GM18526 (cell line): ENCODE measurements around the gene RAB3IL1.

Source experiments
- POLR2A ChIP-seq: IDR thresholded peaks from 3 replicates; pipeline ENCODE4 v1.6.1; 2011; ENCODE audit not compliant: insufficient read length; ENCODE audit errors: extremely low read depth

The RAB3IL1 gene

GRCh38 chr11:61955422-61956135 lies 38.2 kb upstream of the RAB3IL1 start:
- no peak for TF ChIP-seq POLR2A

- no peak for TF ChIP-seq POLR2A
Observed at GRCh38 chr11:61954851-61955421, 37.6 kb upstream of the RAB3IL1 start.

GRCh38 chr11:61954106-61954850 lies 36.9 kb upstream of the RAB3IL1 start:
- no peak for TF ChIP-seq POLR2A

- TF ChIP-seq POLR2A = no peak
Observed at GRCh38 chr11:61952882-61953281, 35.5 kb upstream of the RAB3IL1 start.

- no peak for TF ChIP-seq POLR2A
Observed at GRCh38 chr11:61951484-61952135, 34.2 kb upstream of the RAB3IL1 start.

- no peak for TF ChIP-seq POLR2A
Observed at GRCh38 chr11:61950035-61950547, 32.7 kb upstream of the RAB3IL1 start, which contains the start of gene BEST1. TSS of gene BEST1 (plus strand) at chr11:61950351. CDS start at chr11:61951807, 1,456 bp downstream.

- no peak for TF ChIP-seq POLR2A
Observed at GRCh38 chr11:61949169-61950034, 32.0 kb upstream of the RAB3IL1 start.

- TF ChIP-seq POLR2A = no peak
Observed at GRCh38 chr11:61948505-61948904, 31.1 kb upstream of the RAB3IL1 start.

GRCh38 chr11:61947486-61948210 lies 30.3 kb upstream of the RAB3IL1 start:
- TF ChIP-seq POLR2A = no peak

- TF ChIP-seq POLR2A = no peak
Observed at GRCh38 chr11:61946894-61947293, 29.5 kb upstream of the RAB3IL1 start.

GRCh38 chr11:61945191-61945590 lies 27.8 kb upstream of the RAB3IL1 start:
- no peak for TF ChIP-seq POLR2A

- TF ChIP-seq POLR2A = no peak
Observed at GRCh38 chr11:61940466-61940865, 23.1 kb upstream of the RAB3IL1 start.

GRCh38 chr11:61935861-61936260 lies 18.5 kb upstream of the RAB3IL1 start:
- TF ChIP-seq POLR2A = no peak

GRCh38 chr11:61930933-61931332 lies 13.6 kb upstream of the RAB3IL1 start:
- TF ChIP-seq POLR2A = no peak
